Activated naive CD8-positive, alpha-beta T cell treated with anti-CD3 and anti-CD28 coated beads, Interleukin-2, amount 10 ng/mL, durations not matched to agents 7 days and 5 days (primary cell): ENCODE results near the gene WSB2. TPM values are rescaled to one million over a fixed set of nuclear protein-coding genes. Genes with fewer than 3 reads are reported as not detected.

Source experiments
- ATAC-seq: fragments of 150-1000 bp; cut with Tn5 transposase; one replicate; pipeline ENCODE4 v1.10.0; 2021; ENCODE audit warnings: low read depth, moderate library complexity
- POLR2A ChIA-PET: fragments of 350-600 bp; sonication (Branson Sonifier 250); formaldehyde crosslinking; loops from one replicate; lab custom pipeline; 2021; ENCODE audit warnings: antibody characterized with exemption; lab: Charles Lee
- DNase-seq: peaks from one replicate; pipeline ENCODE4 v3.0.0; 2021
- H3K27ac Mint-ChIP-seq: one replicate; pipeline ENCODE4 v1.8.0; 2022; ENCODE audit warnings: mild to moderate bottlenecking, mixed read lengths
- H3K27me3 Mint-ChIP-seq: one replicate; pipeline ENCODE4 v1.8.0; 2022; ENCODE audit warnings: mild to moderate bottlenecking, moderate library complexity, mixed read lengths
- H3K36me3 Mint-ChIP-seq: one replicate; pipeline ENCODE4 v1.8.0; 2021; ENCODE audit warnings: mild to moderate bottlenecking, mixed read lengths
- H3K4me1 Mint-ChIP-seq: one replicate; pipeline ENCODE4 v1.8.0; 2021; ENCODE audit warnings: mixed read lengths
- H3K4me3 Mint-ChIP-seq: one replicate; pipeline ENCODE4 v1.8.0; 2022; ENCODE audit warnings: mild to moderate bottlenecking, moderate library complexity, mixed read lengths
- H3K9me3 Mint-ChIP-seq: one replicate; pipeline ENCODE4 v1.8.0; 2021; ENCODE audit warnings: mixed read lengths
- total RNA-seq, 2 experiments: library from RNA; stranded (reverse); gene quantifications; one replicate each; pipeline ENCODE4 v1.2.3, GENCODE V29; 2021

The WSB2 gene
- total RNA-seq, 2 experiments from 2014 or later, result 48.2 to 50.6 TPM

DNA sequence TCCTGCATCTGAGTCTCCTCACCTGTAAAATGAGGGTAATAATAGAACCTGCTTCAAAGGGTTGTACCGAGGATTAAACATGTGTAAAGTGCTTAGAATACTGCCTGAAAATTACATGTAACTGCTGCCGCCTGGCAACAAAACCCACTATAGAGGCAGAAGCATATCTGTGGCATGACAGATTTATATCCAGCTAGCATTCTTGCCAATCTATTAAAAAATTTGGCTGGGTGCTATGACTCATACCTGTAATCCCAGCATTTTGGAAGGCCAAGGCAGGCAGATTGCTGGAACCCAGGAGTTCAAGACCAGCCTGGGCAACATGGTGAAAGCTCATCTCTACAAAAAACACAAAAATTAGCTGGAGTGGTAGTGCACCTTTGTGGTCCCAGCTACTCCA is 75.8 kb downstream of the WSB2 start:
- no peak overlapping the region for H3K4me3 Mint-ChIP-seq
- peaks cover 2% of the 10 kb centered on the region for H3K27me3 Mint-ChIP-seq
- POLR2A ChIA-PET, result no interaction called here
- no peaks in the 10 kb centered on the region for H3K4me1 Mint-ChIP-seq
- no peak overlapping the region for H3K27ac Mint-ChIP-seq
- ATAC-seq, result no peak
- DNase-seq, result no peak
- H3K36me3 Mint-ChIP-seq, result no peaks in the 10 kb centered on the region
- peaks cover 3% of the 10 kb centered on the region for H3K9me3 Mint-ChIP-seq

Other genes with a start within 250 kb of the WSB2 start
- gene KSR2, start 92.2 kb downstream of the WSB2 start, total RNA-seq, result not detected
- gene RFC5, start 44.5 kb downstream of the WSB2 start, total RNA-seq, result 10 to 100 TPM; 42.7 to 44.9 TPM
- gene VSIG10, start 42.8 kb upstream of the WSB2 start, total RNA-seq, result 1 to 10 TPM; 7.6 to 8.5 TPM
- 10 to 100 TPM; 95.4 to 95.8 TPM for gene PEBP1, start 74.9 kb upstream of the WSB2 start, total RNA-seq